GM10266 (cell line): ENCODE measurements around the gene NT5M.

Source experiments
- DNase-seq: peaks from one replicate; pipeline ENCODE4 v3.0.0; 2012; ENCODE audit errors: extremely low spot score
- TF ChIP-seq, protein P1 (sequence below): IDR thresholded peaks from 2 replicates; pipeline ENCODE4 v1.5.1; 2012; ENCODE audit warnings: mild to moderate bottlenecking, low read depth; ENCODE audit not compliant: control insufficient read depth, insufficient read depth; ENCODE audit errors: missing control alignments

The NT5M gene

GRCh38 chr17:17325816-17326215, 22.6 kb downstream of the NT5M start:
- TF ChIP-seq, protein P1, sequence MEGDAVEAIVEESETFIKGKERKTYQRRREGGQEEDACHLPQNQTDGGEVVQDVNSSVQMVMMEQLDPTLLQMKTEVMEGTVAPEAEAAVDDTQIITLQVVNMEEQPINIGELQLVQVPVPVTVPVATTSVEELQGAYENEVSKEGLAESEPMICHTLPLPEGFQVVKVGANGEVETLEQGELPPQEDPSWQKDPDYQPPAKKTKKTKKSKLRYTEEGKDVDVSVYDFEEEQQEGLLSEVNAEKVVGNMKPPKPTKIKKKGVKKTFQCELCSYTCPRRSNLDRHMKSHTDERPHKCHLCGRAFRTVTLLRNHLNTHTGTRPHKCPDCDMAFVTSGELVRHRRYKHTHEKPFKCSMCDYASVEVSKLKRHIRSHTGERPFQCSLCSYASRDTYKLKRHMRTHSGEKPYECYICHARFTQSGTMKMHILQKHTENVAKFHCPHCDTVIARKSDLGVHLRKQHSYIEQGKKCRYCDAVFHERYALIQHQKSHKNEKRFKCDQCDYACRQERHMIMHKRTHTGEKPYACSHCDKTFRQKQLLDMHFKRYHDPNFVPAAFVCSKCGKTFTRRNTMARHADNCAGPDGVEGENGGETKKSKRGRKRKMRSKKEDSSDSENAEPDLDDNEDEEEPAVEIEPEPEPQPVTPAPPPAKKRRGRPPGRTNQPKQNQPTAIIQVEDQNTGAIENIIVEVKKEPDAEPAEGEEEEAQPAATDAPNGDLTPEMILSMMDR, result no peak
- no peak for DNase-seq

GRCh38 chr17:17326275-17326875, 23.2 kb downstream of the NT5M start:
- no peak for DNase-seq
- TF ChIP-seq, protein P1, result no peak

- no peak for DNase-seq
- TF ChIP-seq, protein P1, result no peak
These were observed 25.1 kb downstream of the NT5M start for GRCh38 chr17:17328251-17328650.

DNA sequence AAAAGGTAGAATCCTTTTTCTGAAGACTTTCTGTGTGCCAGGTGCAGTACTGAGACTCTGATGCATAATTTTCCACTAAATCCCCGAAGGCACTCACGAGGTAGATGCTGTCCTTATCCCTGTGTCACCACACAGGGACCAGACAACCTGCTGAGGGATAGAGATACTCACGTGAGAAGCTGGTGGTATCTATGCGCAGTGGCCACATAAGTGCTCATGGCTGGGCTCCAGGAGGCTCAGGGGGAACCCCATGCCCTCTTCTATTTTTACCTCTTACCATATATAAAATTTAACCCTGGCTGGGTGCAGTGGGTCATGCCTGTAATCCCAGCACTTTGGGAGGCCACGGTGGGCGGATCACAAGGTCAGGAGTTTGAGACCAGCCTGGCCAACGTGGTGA, 38.3 kb downstream of the NT5M start:
- TF ChIP-seq, protein P1, result no peak
- no peak for DNase-seq

GRCh38 chr17:17342242-17342945, 39.2 kb downstream of the NT5M start:
- TF ChIP-seq, protein P1, result no peak
- DNase-seq, result no peak

GRCh38 chr17:17343160-17343735, 40.1 kb downstream of the NT5M start:
- DNase-seq, result no peak

More at GRCh38 chr17:17343160-17343735, 40.1 kb downstream of the NT5M start:
- TF ChIP-seq, protein P1, result no peak
